H9 (cell line): ENCODE results near the gene IGSF11. TPM values are rescaled to one million over a fixed set of nuclear protein-coding genes. Genes with fewer than 3 reads are reported as not detected.

Experiments used
- DNase-seq: peaks from one replicate; pipeline ENCODE4 v3.0.0-alpha.2; 2017
- H2AFZ ChIP-seq: one replicate; pipeline ENCODE4 v1.6.1; 2013; ENCODE audit warnings: mild to moderate bottlenecking, low read length, control low read depth, moderate library complexity
- H2AK5ac ChIP-seq: 2 replicates; pipeline ENCODE4 v1.6.1; 2013; ENCODE audit warnings: low read length, control low read depth, mixed read lengths; ENCODE audit not compliant: insufficient read length
- H2BK120ac ChIP-seq: one replicate; pipeline ENCODE4 v1.6.1; 2013; ENCODE audit warnings: low read depth, mild to moderate bottlenecking, low read length, control low read depth, inconsistent platforms; ENCODE audit not compliant: poor library complexity, severe bottlenecking
- H2BK12ac ChIP-seq: 2 replicates; pipeline ENCODE4 v1.6.1; 2013; ENCODE audit warnings: low read length, control low read depth, mixed read lengths, low read depth; ENCODE audit not compliant: insufficient read length
- H2BK15ac ChIP-seq: 2 replicates; pipeline ENCODE4 v1.6.1; 2013; ENCODE audit warnings: low read depth, low read length, control low read depth
- H2BK20ac ChIP-seq: one replicate; pipeline ENCODE4 v1.6.1; 2013; ENCODE audit warnings: low read depth, mild to moderate bottlenecking, low read length, control low read depth, inconsistent platforms; ENCODE audit not compliant: poor library complexity, severe bottlenecking
- H2BK5ac ChIP-seq: 2 replicates; pipeline ENCODE4 v1.6.1; 2013; ENCODE audit warnings: low read length, control low read depth, mixed read lengths; ENCODE audit not compliant: insufficient read length
- H3K14ac ChIP-seq: 2 replicates; pipeline ENCODE4 v1.6.1; 2013; ENCODE audit warnings: low read length, control low read depth; ENCODE audit not compliant: insufficient read depth
- H3K18ac ChIP-seq: 2 replicates; pipeline ENCODE4 v1.6.1; 2013; ENCODE audit warnings: low read depth, mild to moderate bottlenecking, mixed read lengths, low read length, control low read depth; ENCODE audit not compliant: insufficient read length
- H3K23ac ChIP-seq: 2 replicates; pipeline ENCODE4 v1.6.1; 2013; ENCODE audit warnings: low read length, control low read depth, mixed read lengths, low read depth; ENCODE audit not compliant: insufficient read length
- H3K23me2 ChIP-seq: 2 replicates; pipeline ENCODE4 v1.6.1; 2013; ENCODE audit warnings: low read depth, mild to moderate bottlenecking, mixed read lengths, low read length, control low read depth; ENCODE audit not compliant: insufficient read length, poor library complexity, severe bottlenecking
- H3K27ac ChIP-seq: 2 replicates; pipeline ENCODE4 v1.5.1; 2013; ENCODE audit warnings: low read length, control low read depth, mixed read lengths, low read depth; ENCODE audit not compliant: insufficient read length
- H3K27me3 ChIP-seq: 2 replicates; pipeline ENCODE4 v1.6.1; 2013; ENCODE audit warnings: low read length, control low read depth, inconsistent platforms; ENCODE audit not compliant: insufficient read depth
- H3K4ac ChIP-seq: 2 replicates; pipeline ENCODE4 v1.6.1; 2013; ENCODE audit warnings: low read depth, mild to moderate bottlenecking, control low read depth, inconsistent platforms, low read length, moderate library complexity
- H3K4me1 ChIP-seq: 2 replicates; pipeline ENCODE4 v1.6.1; 2013; ENCODE audit warnings: low read length, control low read depth, inconsistent platforms; ENCODE audit not compliant: insufficient read depth
- H3K4me2 ChIP-seq: 2 replicates; pipeline ENCODE4 v1.6.1; 2013; ENCODE audit warnings: low read length, control low read depth, mixed read lengths; ENCODE audit not compliant: insufficient read length, insufficient read depth
- H3K56ac ChIP-seq: 2 replicates; pipeline ENCODE4 v1.6.1; 2013; ENCODE audit warnings: low read depth, mild to moderate bottlenecking, mixed read lengths, low read length, control low read depth; ENCODE audit not compliant: insufficient read length
- H3K79me1 ChIP-seq: 2 replicates; pipeline ENCODE4 v1.6.1; 2013; ENCODE audit warnings: low read depth, mild to moderate bottlenecking, moderate library complexity, low read length, control low read depth, inconsistent platforms; ENCODE audit not compliant: insufficient read depth, poor library complexity, severe bottlenecking
- H3K79me2 ChIP-seq: 2 replicates; pipeline ENCODE4 v1.6.1; 2013; ENCODE audit warnings: low read length, control low read depth, inconsistent platforms; ENCODE audit not compliant: insufficient read depth
- H3K9ac ChIP-seq: 2 replicates; pipeline ENCODE4 v1.6.1; 2013; ENCODE audit warnings: low read length, control low read depth, mixed read lengths; ENCODE audit not compliant: insufficient read length; ENCODE audit errors: extremely low read depth
- H3K9me3 ChIP-seq: one replicate; pipeline ENCODE4 v1.6.1; 2013; ENCODE audit warnings: low read depth, low read length, inconsistent platforms; ENCODE audit not compliant: control insufficient read depth
- H3T11ph ChIP-seq: one replicate; pipeline ENCODE4 v1.6.1; 2013; ENCODE audit warnings: mild to moderate bottlenecking, low read length, control low read depth, inconsistent platforms
- H4K20me1 ChIP-seq: one replicate; pipeline ENCODE4 v1.6.1; 2013; ENCODE audit not compliant: control insufficient read depth, insufficient read length, insufficient read depth
- H4K5ac ChIP-seq: 2 replicates; pipeline ENCODE4 v1.6.1; 2013; ENCODE audit warnings: low read depth, mild to moderate bottlenecking, mixed read lengths, low read length, control low read depth; ENCODE audit not compliant: insufficient read length
- H4K8ac ChIP-seq: replicated peaks from 2 replicates; pipeline ENCODE4 v1.6.1; 2013; ENCODE audit warnings: low read length, control low read depth, mixed read lengths, low read depth; ENCODE audit not compliant: insufficient read length
- H4K91ac ChIP-seq: 2 replicates; pipeline ENCODE4 v1.6.1; 2013; ENCODE audit warnings: low read depth, mild to moderate bottlenecking, moderate library complexity, mixed read lengths, low read length, control low read depth; ENCODE audit not compliant: insufficient read length
- H3K27ac Mint-ChIP-seq, 3 experiments: 2 replicates in 2 of 3; 3 replicates in 1 of 3; pipeline ENCODE4 v1.8.0; 2020 to 2021; ENCODE audit warnings: mixed read lengths in 3 of 3, mild to moderate bottlenecking in 1 of 3, moderate library complexity in 1 of 3
- H3K27me3 Mint-ChIP-seq: 2 replicates; pipeline ENCODE4 v1.8.0; 2021; ENCODE audit warnings: low read depth, mild to moderate bottlenecking, moderate library complexity, mixed read lengths
- H3K36me3 Mint-ChIP-seq, 3 experiments: 2 replicates in 2 of 3; 3 replicates in 1 of 3; pipeline ENCODE4 v1.8.0; 2020 to 2021; ENCODE audit warnings: low read depth in 3 of 3, mixed read lengths in 3 of 3; ENCODE audit not compliant: insufficient read depth in 1 of 3
- H3K4me1 Mint-ChIP-seq, 2 experiments: 2 replicates each; pipeline ENCODE4 v1.8.0; 2020; ENCODE audit warnings: mixed read lengths in 2 of 2
- H3K4me3 Mint-ChIP-seq, 2 experiments: 2 replicates in 1 of 2; 3 replicates in 1 of 2; pipeline ENCODE4 v1.8.0; 2020 to 2021; ENCODE audit warnings: mild to moderate bottlenecking in 2 of 2, mixed read lengths in 2 of 2, moderate library complexity in 1 of 2
- H3K9me3 Mint-ChIP-seq, 2 experiments: 2 replicates in 1 of 2; 3 replicates in 1 of 2; pipeline ENCODE4 v1.8.0; 2020; ENCODE audit warnings: mild to moderate bottlenecking in 2 of 2, mixed read lengths in 2 of 2, moderate library complexity in 1 of 2
- CTCF ChIP-seq: fragments of 200-600 bp; sonication (generic); conservative IDR thresholded peaks from 3 replicates; pipeline ENCODE4 v1.8.0; 2021; ENCODE audit warnings: antibody characterized with exemption, mild to moderate bottlenecking
- WGBS: extraction: QIAGEN DNeasy Blood & Tissue Kit; methylation state at CpG from one replicate; pipeline ENCODE4 v1.1.7; 2013; ENCODE audit warnings: missing lambda C conversion rate, low lambda C conversion rate, mixed read lengths; ENCODE audit not compliant: insufficient read length; ENCODE audit errors: extremely low coverage; 5-methylcytosine and 5-hydroxymethylcytosine counted together
- total RNA-seq: library from RNA; stranded (reverse); gene quantifications from 2 replicates; pipeline ENCODE4 v1.2.1, GENCODE V29; 2021

IGSF11 gene
- total RNA-seq, 1 experiment from 2014 or later = 1.6 TPM

- Mint-ChIP-seq H3K9me3 (no peaks in the 10 kb centered on the region), H3K4me3 (no peak overlapping the region), H3K27me3 (no peaks in the 10 kb centered on the region), H3K36me3 (no peaks in the 10 kb centered on the region), H3K27ac (no peak overlapping the region), H3K4me1 (peaks cover 10 to 12% of the 10 kb centered on the region in 2 experiments; a peak in 3 of 4 replicates)
- DNase-seq = no peak
- Histone ChIP-seq H3K9ac (no peak overlapping the region), H3K4me1 (no peaks in the 10 kb centered on the region), H2BK15ac (no peak overlapping the region), H3K79me1 (no peaks in the 10 kb centered on the region), H4K20me1 (no peaks in the 10 kb centered on the region), H3K23ac (no peak overlapping the region), H3K4ac (no peak overlapping the region), H3K4me2 (no peak overlapping the region), H3T11ph (no peak overlapping the region), H3K56ac (no peak overlapping the region), H4K91ac (no peak overlapping the region), H3K9me3 (no peaks in the 10 kb centered on the region), H4K8ac (no peak overlapping the region), H3K27me3 (no peaks in the 10 kb centered on the region), H2BK120ac (no peak overlapping the region), H4K5ac (no peak overlapping the region), H3K79me2 (no peaks in the 10 kb centered on the region), H2AK5ac (no peak overlapping the region), H3K23me2 (no peaks in the 10 kb centered on the region), H3K27ac (no peak overlapping the region), H2BK12ac (no peak overlapping the region), H2BK20ac (no peak overlapping the region), H2BK5ac (no peak overlapping the region), H3K18ac (no peak overlapping the region), H2AFZ (no peak overlapping the region), H3K14ac (no peak overlapping the region)
- WGBS = no CpG with 5 or more reads among the region's 4 CpGs
- TF ChIP-seq CTCF = no peak
Measured at GRCh38 chr3:118945834-118946233, 88.8 kb downstream of the IGSF11 start.
